Activated CD4-positive, alpha-beta T cell treated with anti-CD3 and anti-CD28 coated beads, Interleukin-10, Interleukin-2, amounts not matched to agents 100 ng/mL and 50 ng/mL, durations not matched to agents 16 hours and 8 hours (primary cell): ENCODE measurements around the gene NUP93.

ENCODE experiments used
- DNase-seq: peaks from one replicate; pipeline ENCODE4 v3.0.0-alpha.2; 2020

NUP93 gene

DNA sequence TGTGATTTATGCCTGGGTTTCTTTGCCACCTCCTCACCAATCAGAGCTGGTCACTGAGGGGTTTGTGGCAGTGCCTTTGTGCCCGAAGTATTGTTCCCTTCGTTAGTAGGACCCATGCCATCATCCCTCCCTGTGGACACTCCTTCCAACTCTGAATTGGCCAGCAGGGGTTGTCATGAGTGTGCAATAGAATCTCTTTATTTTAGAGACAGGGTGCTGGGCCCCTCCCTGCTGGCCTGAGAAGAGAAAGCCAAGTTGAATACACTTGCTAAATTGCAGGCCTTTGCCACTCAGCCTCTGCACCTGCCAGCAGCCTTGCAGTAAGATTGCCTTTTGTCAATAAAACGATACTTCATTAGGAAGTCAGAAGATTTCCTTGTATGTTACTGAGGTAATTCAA is 94.4 kb downstream of the NUP93 start:
- no peak for DNase-seq

GRCh38 chr16:56824804-56825203 is 94.9 kb downstream of the NUP93 start:
- no peak for DNase-seq

DNA sequence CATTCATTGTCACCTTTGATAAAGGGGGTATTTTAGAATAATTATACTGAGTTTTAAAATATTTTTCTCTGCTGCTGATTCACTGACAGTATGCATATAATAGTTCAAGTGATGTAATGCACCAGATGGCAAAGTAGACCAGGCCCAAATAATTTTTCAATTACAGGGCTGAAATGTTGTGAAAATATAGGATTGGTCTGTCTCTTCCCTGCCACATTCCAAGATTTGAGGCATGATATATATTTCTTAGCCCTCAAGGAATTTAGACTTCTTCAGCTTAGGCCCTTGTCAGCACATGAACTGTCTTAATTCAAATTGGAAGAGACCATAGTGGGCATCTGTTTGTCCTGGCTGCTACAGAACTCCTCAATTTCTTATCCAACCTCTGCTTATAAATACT is 95.9 kb downstream of the NUP93 start:
- no peak for DNase-seq

DNA sequence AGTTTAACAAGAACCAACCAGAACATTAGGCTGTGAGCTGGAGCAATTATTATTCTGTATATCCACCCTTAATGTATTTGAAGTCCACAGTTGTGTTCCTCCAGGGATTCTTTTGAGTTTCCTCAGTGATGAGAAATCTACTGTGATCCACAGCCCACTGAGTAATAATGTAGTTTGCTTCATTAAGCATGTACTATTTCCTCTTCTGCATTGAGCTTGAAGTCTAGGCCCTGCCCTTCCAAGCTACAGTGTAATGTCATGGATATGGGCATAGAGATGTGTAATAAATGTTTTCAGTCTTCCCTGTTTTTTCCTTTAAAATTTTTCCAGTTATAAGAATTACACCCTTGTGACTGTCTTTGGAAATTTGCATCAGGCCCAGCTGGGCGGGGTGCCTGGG is 98.7 kb downstream of the NUP93 start:
- no peak for DNase-seq

GRCh38 chr16:56830669-56831068 is 100.7 kb downstream of the NUP93 start:
- DNase-seq: no peak

DNA sequence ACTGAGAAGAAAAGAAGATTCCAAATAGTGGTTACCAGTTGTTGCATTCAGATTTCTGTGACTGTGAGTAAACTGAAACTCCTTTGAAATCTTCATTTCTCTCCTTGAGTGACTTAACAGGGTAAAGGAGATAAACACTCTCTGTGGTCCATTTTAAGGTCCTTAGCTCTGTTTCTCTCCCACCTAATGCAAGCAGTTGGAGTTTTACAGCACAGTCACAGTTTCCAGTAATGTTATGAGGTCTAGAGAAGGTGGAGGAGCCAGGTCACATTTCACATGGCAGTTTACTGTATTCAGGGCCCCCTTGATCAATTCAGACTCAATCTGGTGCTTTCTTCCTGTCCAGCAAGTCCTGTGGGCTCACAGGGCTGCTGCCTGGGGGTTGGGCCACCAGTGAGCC is 102.8 kb downstream of the NUP93 start:
- peak; percentile 6 for DNase-seq

DNA sequence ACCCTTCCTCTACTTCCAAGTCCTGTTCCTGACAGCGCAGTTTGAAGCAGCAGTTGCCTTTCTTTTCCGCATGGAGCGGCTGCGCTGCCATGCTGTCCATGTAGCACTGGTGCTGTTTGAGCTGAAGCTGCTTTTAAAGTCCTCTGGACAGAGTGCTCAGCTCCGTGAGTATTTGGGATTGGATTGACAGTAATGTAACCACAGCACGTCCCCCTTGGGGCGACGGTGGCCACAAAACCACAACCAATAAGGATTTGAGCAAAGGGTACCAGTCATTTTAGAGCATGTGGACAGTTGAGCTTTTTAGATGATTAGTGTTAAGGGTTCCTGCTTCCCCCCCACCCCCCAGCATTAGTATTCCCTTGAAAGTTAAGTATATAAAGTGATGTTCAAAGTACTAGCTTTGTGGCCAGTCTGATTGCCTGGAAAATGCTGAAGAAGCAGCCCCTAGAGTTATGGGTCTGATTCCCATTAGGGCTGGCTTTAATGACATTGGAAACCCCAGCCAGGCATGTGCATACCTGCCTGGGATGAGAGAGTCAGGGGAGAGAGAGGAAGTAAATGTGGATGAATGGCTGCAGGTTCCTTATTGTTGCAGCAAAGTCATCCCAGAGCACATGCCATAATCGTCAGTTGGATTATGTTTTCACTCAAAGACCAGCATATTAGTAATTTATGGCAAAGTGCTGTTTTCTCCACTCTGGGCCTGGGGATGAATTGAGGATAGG is 103.5 kb downstream of the NUP93 start:
- DNase-seq: peak; percentile 50

DNA sequence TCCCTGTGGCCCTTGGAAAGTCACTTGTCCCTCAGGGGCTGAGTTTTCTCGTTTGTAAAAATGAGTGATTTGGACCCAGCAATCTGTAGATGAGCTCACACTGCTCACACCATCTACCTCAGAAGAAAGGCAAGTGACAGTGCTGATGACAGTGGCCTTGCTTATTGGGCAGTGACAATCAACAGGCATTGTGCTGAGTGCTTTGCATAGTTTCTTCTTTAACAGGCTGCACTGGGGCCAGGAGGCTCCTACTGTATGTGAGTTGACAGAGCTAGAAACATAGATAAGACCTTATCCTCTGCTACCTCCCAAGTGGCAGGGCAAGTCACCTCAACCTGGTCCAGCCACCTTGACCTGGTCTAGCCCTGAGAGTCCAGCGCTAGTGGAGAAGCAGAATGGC is 105.4 kb downstream of the NUP93 start:
- DNase-seq: no peak

GRCh38 chr16:56836410-56837230 is 106.7 kb downstream of the NUP93 start:
- no peak for DNase-seq

DNA sequence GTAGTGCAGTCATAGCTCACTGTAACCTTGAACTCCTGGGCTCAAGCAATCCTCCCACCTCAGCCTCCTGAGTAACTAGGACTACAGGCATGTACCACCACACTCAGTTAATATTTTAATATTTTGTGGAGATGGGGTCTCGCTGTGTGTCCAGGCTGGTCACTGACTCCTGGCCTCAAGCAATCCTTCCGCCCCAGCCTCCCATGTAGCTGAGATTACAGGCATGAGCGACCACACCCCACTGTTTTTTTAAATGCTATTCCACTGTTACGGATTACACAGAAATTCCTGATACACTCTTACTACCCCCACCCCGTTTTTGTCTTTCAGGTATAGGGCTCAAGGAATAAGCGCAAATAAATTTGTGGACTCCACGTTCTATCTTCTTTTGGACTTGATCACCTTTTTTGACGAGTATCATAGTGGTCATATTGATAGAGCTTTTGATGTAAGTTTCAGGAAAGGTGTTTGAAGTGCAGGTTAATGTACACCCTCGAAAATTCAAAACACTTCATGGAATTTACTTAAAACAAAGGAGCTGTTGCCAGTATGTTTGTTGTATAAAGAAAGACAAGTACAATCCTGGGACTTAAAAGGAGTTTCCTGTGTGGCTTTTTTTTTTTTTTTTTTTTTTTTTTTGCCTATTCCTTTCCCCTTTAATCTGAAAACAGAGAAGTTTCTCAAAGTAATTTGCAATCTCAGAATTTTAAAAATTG is 108.9 kb downstream of the NUP93 start:
- DNase-seq: no peak

DNA sequence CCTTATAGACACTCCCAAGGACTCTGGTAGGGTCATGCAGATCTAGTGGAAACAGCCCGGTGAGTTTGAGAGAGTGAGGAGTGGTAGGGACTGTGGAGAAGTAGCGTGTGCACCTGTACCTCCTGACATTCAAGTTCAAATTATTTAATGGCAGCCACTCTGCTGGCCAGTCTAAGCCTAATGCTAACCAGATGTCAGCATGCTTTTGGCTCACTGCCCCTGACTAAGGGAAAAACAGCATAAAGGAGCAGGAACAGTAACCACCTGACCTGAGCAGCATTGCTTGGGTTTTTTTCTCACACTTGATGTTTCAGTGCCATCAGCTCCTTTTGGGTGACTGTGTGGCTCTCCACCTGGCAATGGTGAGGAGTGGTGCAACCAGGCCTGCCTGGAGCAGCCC is 111.3 kb downstream of the NUP93 start:
- DNase-seq: no peak

- DNase-seq: no peak
Measured at GRCh38 chr16:56841659-56842058, 111.7 kb downstream of the NUP93 start.

DNA sequence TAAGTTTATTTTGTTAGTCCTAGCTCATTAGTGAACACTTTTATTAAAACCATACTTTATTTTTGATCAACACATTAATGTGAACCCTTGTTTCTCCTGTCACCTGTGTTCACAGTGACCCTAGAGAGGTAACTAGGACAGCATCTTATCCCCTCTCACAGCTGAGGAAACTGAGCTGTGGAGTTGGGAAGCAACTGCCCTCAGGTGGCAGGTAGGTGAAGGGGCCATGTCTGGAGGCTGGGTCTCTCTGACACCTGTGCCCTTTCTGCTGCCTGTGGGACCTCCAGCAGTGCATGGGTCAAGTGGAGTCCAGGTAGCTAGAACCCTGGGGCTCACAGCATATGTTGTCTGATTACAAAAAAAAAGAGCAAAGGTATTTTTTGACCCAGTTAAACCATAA is 112.2 kb downstream of the NUP93 start:
- no peak for DNase-seq

- DNase-seq: no peak
Measured at GRCh38 chr16:56844056-56844455, 114.1 kb downstream of the NUP93 start.

DNA sequence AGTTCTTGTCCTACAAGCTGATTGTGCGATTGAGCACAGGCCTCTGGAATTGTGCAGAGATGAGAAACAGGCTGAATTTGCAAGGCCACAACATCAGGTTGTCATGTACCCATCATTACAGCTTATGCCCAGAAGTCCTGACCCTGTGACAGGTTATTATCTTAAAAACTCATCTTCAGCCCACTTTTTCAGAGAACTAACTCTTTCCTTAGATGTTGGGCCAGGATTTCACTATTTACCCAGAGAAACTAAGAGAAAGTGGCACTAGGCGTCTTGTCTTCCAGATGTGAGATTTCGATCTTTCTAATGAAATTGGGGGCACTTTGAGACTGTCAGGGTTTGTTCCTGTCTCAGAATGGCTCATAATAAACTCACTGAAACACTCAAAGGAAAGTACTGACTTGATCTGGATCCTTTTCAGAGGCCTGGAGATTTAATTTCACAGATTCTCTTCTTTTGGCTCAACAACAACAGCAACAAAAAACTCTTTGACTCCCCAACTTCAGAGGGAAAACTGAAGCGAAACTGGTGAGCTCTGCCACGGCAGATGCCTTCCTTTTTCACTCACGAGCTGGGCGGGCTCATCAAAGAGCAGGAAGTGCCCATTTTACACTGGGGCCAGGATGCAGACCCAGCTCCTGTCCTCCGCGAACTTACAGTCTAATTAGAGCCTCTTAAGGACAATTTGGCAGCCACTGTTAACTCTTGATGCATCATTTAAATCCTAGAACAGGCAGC is 117.4 kb downstream of the NUP93 start:
- DNase-seq: peak; percentile 52

DNA sequence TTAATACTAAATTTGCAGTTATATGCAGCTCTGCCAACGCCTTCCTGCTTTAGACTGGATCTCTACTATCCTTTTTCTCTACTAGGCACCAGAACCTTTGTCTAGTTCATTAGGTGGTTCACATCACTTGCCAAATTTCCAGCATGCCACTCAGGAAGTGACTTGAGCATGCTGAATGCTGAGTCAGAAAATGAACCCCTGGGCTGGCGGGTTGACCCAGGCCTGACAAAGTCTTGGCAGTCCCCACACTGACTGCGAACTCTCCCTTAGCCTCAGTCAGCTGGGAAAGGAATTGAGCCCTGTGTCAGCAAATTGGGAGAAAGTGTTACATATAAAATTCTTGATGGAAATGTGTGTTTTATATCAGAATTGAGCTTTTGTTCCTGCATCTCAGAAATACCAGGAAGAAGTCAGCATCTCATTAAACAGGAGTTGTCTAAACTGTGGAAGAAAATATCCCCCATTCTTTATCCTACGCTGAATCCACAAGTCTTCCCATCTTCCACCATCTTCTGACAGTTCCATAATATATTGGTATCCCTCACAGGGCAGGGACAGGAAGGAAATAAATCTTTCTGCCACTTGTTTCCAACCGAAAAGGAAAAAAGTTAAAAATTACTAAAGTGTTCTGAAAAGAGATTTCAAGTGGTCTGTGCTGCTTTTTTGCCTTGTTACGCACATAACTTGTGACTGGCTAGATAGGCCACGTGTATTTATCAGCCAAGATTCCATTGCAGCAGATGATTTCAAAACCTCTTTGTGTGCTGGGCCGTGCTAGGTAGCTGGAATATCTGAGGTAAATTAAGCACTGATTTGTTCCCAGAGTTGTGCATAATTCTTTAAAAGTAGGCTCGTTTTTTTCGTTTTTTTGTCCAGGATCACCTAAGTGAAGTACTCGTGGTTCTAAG is 118.4 kb downstream of the NUP93 start:
- peak; percentile 45 for DNase-seq

DNA sequence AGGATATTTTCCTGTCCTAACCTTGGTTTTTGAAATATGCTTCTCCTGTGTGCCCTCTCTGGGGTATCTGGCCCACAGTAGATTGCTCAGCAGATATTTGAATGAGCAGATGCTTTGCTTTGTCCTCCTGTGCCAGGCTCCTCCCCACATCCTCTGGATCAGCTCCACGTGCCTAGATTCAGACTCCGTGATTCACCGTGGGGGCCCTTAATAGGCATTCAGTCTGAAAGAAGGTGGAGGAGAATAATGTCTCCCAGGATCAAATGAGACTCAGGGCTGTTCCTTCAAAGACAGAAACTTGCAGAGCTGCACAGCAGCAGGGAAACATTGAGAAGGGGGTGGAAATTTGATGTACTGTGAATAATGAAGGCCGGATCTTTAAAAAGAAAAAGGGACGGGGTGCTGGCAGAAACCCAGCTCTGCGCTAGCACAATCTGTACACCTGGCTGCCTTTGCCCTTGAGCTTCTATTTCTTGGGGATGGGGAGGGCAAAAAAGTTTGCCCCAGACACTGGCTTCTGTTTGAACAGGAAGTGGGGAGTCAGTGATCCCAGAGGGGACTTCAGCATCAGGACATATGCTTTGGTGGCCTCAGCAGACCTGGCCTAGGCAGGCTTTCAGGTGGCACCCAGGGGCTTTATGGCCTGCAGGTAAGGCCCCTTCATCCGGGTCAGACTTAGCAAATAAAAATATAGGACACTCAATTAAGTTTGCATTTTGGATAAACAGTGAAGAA is 119.2 kb downstream of the NUP93 start:
- DNase-seq: no peak

DNA sequence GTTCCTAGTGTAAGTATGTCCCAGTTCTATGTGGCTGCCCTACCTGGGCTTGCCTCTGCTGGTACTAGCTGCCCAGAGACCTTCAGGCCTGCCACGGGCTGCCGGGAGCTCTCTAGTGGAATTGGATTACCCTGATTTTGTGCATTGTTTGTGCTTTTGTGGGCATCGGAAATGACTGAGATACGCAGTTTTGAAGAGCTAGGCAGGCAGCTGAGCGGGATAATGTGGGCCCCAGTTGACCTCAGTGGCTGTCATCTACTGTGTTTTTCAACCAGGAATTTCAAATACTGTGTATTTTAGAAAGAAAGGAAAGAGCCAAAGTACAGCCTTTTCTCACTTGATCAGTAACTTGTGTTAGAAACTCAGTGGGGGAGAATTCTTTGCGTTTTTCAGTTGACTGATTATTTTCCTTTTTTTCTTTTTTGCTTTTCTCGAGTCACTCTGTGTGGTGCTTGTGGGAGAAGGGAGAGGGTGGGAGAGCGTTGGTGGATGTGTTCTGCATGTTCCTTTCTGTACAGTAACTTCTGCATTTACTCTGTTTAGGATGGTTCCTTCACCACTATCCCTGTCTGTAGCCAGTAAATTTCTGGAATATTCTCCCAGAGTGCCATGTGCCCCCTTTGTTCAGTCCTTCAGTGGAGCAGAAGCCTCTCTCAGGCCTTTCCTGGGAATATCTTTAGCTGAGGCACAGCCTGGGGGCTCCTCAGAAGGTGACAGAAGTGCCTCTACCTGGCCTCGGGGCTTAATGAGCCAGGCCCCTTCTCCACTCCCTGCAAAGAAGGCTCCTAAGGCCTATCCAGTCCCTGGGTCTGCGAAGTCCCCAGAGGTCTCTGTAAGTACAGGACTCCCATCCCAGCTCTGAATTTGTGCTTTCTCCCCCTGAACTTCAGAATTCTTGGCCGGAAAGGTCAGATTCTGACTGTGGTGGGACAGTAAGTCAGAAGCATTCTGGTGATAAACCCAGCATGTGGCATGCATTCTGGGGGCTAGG is 120.1 kb downstream of the NUP93 start:
- no peak for DNase-seq

DNA sequence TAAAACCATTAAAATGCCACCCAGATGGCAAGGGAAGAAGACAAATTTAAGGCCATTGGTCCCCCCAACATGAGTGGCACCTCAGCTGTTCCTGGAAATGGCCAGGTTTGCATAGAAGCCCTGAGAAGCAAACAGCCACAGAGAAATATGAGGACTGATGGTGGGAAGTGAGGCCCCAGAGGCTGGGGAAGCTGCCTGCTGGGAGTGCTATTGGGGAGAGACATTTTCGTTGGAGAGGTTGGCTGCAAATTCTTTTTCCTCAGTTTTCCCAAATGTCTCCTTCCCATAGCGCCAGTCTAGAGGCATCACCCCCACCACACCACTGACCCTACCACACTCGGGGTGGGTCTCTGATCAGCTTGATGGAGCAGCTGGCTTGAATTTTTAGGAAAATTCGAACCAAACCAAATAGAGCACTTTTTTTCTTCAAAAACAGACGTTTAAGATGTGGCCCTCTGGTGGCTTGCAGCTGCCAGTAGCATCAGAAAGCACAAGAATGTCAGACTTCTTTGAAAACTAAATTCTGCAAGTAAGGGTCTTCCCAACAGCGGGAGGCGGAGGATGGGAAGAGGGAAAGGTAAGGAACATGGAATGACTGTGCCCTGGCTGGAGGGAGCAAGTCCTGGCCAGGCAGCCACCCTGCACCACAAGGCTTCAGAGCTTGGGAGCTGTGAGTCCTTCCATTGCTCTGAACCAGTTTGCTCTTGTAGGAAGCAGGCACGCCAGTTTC is 121.9 kb downstream of the NUP93 start:
- DNase-seq: no peak
